B cell (primary cell): Measurements from ENCODE around the gene PRKACA. TPM values are rescaled to one million over a fixed set of nuclear protein-coding genes. Genes with fewer than 3 reads are reported as not detected.

Source experiments
- ATAC-seq: fragments of 200-7000 bp; cut with Tn5 transposase; one replicate; pipeline ENCODE4 v1.10.0; 2021; ENCODE audit warnings: low read depth, mild to moderate bottlenecking, moderate number of reproducible peaks, moderate library complexity
- CTCF ChIA-PET: fragments of 350-600 bp; sonication (Branson Sonifier 250); formaldehyde crosslinking; loops from one replicate; lab custom pipeline; 2021; ENCODE audit warnings: antibody characterized with exemption, inconsistent platforms; lab: Charles Lee
- POLR2A ChIA-PET: fragments of 350-600 bp; sonication (Branson Sonifier 250); formaldehyde crosslinking; loops from one replicate; lab custom pipeline; 2021; ENCODE audit warnings: antibody characterized with exemption; lab: Charles Lee
- DNase-seq: peaks from one replicate; pipeline ENCODE4 v3.0.0; 2013
- H2AFZ ChIP-seq: 2 replicates; pipeline ENCODE4 v1.6.1; 2012; ENCODE audit warnings: mild to moderate bottlenecking, low read depth, low read length; ENCODE audit not compliant: insufficient read depth, poor library complexity, severe bottlenecking
- H3K27ac ChIP-seq, 2 donors: 1 replicate in 1 of 2; 2 replicates in 1 of 2; pipeline ENCODE4 v1.5.1; 2012 to 2013; ENCODE audit warnings: low read length in 2 of 2, mild to moderate bottlenecking in 2 of 2, moderate library complexity in 1 of 2
- H3K27me3 ChIP-seq, 4 experiments: fragments of 200-600 bp in 1 of 4; sonication (generic) in 1 of 4; replicated peaks in 1 of 4; 1 replicate in 2 of 4; 2 replicates in 2 of 4; pipeline versions ENCODE4 v1.6.1 to v1.7.0; 2013 to 2016; ENCODE audit warnings: low read length in 3 of 4, mild to moderate bottlenecking in 2 of 4, mixed read lengths in 1 of 4, moderate library complexity in 1 of 4; ENCODE audit not compliant: insufficient read depth in 4 of 4, control insufficient read depth in 3 of 4; ENCODE audit errors: control extremely low read depth in 1 of 4
- H3K36me3 ChIP-seq, 2 experiments: replicated peaks in 1 of 2; 1 replicate in 1 of 2; 2 replicates in 1 of 2; pipeline versions ENCODE4 v1.6.1 to v1.7.1; 2013; ENCODE audit warnings: low read length in 1 of 2; ENCODE audit not compliant: insufficient read depth in 2 of 2, control insufficient read depth in 1 of 2; ENCODE audit errors: control extremely low read depth in 1 of 2, extremely low read depth in 1 of 2
- H3K4me1 ChIP-seq, 2 donors: fragments of 200-600 bp in 1 of 2; sonication (generic) in 1 of 2; 1 replicate in 1 of 2; 2 replicates in 1 of 2; pipeline versions ENCODE4 v1.5.1 to v1.6.1; 2013 to 2017; ENCODE audit warnings: low read length in 2 of 2; ENCODE audit not compliant: control insufficient read depth in 2 of 2, insufficient read depth in 2 of 2
- H3K4me2 ChIP-seq: replicated peaks from 2 replicates; pipeline ENCODE3; 2012; ENCODE audit warnings: mild to moderate bottlenecking, low read depth, low read length; ENCODE audit not compliant: poor library complexity, severe bottlenecking
- H3K4me3 ChIP-seq, 5 experiments: fragments of 200-600 bp in 1 of 5; sonication (generic) in 1 of 5; 1 replicate in 3 of 5; 2 replicates in 2 of 5; pipeline versions ENCODE4 v1.5.1 to v1.7.0; 2011 to 2016; ENCODE audit warnings: low read length in 4 of 5, mild to moderate bottlenecking in 4 of 5, low read depth in 2 of 5, control low read depth in 1 of 5, moderate library complexity in 1 of 5; ENCODE audit not compliant: insufficient read depth in 1 of 5; ENCODE audit errors: control extremely low read depth in 1 of 5, extremely low read depth in 1 of 5
- H3K79me2 ChIP-seq: fragments of 200-600 bp; sonication (generic); one replicate; pipeline ENCODE4 v1.6.0; 2016; ENCODE audit warnings: low read length; ENCODE audit not compliant: control insufficient read depth, insufficient read depth
- H3K9ac ChIP-seq: fragments of 200-600 bp; sonication (generic); 2 replicates; pipeline ENCODE4 v1.6.1; 2017; ENCODE audit warnings: mild to moderate bottlenecking, low read length, moderate library complexity
- H3K9me3 ChIP-seq, 3 donors: one replicate each; pipeline versions ENCODE4 v1.6.1 to v1.7.1; 2013; ENCODE audit warnings: low read length in 2 of 3; ENCODE audit not compliant: control insufficient read depth in 2 of 3, insufficient read depth in 1 of 3; ENCODE audit errors: control extremely low read depth in 1 of 3
- H4K20me1 ChIP-seq: 2 replicates; pipeline ENCODE4 v1.6.0; 2012; ENCODE audit warnings: mild to moderate bottlenecking, low read length; ENCODE audit not compliant: insufficient read depth, control insufficient read depth, poor library complexity, severe bottlenecking
- H3K27ac Mint-ChIP-seq: one replicate; pipeline ENCODE4 v1.8.0; 2021; ENCODE audit warnings: mixed read lengths
- H3K27me3 Mint-ChIP-seq: one replicate; pipeline ENCODE4 v1.8.0; 2021; ENCODE audit warnings: mixed read lengths
- H3K4me1 Mint-ChIP-seq: one replicate; pipeline ENCODE4 v1.8.0; 2021; ENCODE audit warnings: mixed read lengths
- H3K4me3 Mint-ChIP-seq: one replicate; pipeline ENCODE4 v1.8.0; 2021; ENCODE audit warnings: mixed read lengths
- H3K9me3 Mint-ChIP-seq: one replicate; pipeline ENCODE4 v1.8.0; 2022; ENCODE audit warnings: mixed read lengths; ENCODE audit not compliant: insufficient read depth
- EZH2 ChIP-seq: IDR thresholded peaks from 2 replicates; pipeline ENCODE4 v1.6.1; 2012; ENCODE audit warnings: borderline replicate concordance, low read depth, mild to moderate bottlenecking, moderate library complexity, low read length; ENCODE audit not compliant: insufficient read depth, poor library complexity, severe bottlenecking
- WGBS: methylation state at CpG from one replicate; pipeline ENCODE4 v1.1.5; 2013; ENCODE audit warnings: missing lambda C conversion rate; ENCODE audit not compliant: insufficient coverage; 5-methylcytosine and 5-hydroxymethylcytosine counted together
- intact Hi-C: fragments of 100-400 bp; cut with micrococcal nuclease; formaldehyde crosslinking; loops from one replicate; pipeline ENCODE4 v1.10.0; 2022
- polyA plus RNA-seq: library from polyadenylated mRNA; depleted of rRNA; stranded (reverse); fragments of >200 nt; gene quantifications from 2 replicates; pipeline ENCODE4 v1.2.3, GENCODE V29; 2012
- total RNA-seq, 2 donors: library from RNA; stranded (reverse); fragments of 120-200 nt in 1 of 2; gene quantifications; 1 replicate in 1 of 2; 2 replicates in 1 of 2; pipeline versions ENCODE4 v1.2.3 to v1.2.4, GENCODE V29; 2013 to 2022
- TF ChIP-seq, protein P1 (sequence below): fragments of 200-600 bp; IDR thresholded peaks from one replicate; pipeline ENCODE4 v1.8.0; 2022; ENCODE audit warnings: antibody characterized with exemption, mild to moderate bottlenecking

The PRKACA gene
- total and polyA plus RNA-seq, 2 donors (not counting 1 experiment from before 2014, with no cell fraction given): 36.8 to 43.0 TPM

GRCh38 chr19:14101003-14101545 is 16.5 kb downstream of the PRKACA start:
- no peak for ATAC-seq
- Histone ChIP-seq H3K27ac (no peak overlapping the region), H2AFZ (no peak overlapping the region), H3K9me3 (no peaks in the 10 kb centered on the region), H4K20me1 (no peaks in the 10 kb centered on the region), H3K4me1 (no peaks in the 10 kb centered on the region), H3K4me3 (no peak overlapping the region), H3K79me2 (peaks cover 2% of the 10 kb centered on the region), H3K4me2 (no peak overlapping the region), H3K36me3 (peaks cover 0 to 41% of the 10 kb centered on the region in 2 experiments), H3K9ac (no peak overlapping the region), H3K27me3 (no peaks in the 10 kb centered on the region)
- intact Hi-C loops: no loop called here
- ChIA-PET CTCF (no interaction called here), POLR2A (interaction anchor here (0.6 kb wide), 1 partner anchor 287 kb away, joined by 5 read pairs; no protein-coding TSS in a partner anchor)
- no peaks in the 10 kb centered on the region for H3K27me3 Mint-ChIP-seq
- H3K9me3 Mint-ChIP-seq: no peaks in the 10 kb centered on the region
- H3K4me1 Mint-ChIP-seq: no peaks in the 10 kb centered on the region
- no peak overlapping the region for H3K4me3 Mint-ChIP-seq
- WGBS: 96% methylated on average over 4 of the region's 6 CpGs
- TF ChIP-seq, protein P1, sequence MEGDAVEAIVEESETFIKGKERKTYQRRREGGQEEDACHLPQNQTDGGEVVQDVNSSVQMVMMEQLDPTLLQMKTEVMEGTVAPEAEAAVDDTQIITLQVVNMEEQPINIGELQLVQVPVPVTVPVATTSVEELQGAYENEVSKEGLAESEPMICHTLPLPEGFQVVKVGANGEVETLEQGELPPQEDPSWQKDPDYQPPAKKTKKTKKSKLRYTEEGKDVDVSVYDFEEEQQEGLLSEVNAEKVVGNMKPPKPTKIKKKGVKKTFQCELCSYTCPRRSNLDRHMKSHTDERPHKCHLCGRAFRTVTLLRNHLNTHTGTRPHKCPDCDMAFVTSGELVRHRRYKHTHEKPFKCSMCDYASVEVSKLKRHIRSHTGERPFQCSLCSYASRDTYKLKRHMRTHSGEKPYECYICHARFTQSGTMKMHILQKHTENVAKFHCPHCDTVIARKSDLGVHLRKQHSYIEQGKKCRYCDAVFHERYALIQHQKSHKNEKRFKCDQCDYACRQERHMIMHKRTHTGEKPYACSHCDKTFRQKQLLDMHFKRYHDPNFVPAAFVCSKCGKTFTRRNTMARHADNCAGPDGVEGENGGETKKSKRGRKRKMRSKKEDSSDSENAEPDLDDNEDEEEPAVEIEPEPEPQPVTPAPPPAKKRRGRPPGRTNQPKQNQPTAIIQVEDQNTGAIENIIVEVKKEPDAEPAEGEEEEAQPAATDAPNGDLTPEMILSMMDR: no peak
- no peak for TF ChIP-seq EZH2
- no peak overlapping the region for H3K27ac Mint-ChIP-seq
- no peak for DNase-seq

DNA sequence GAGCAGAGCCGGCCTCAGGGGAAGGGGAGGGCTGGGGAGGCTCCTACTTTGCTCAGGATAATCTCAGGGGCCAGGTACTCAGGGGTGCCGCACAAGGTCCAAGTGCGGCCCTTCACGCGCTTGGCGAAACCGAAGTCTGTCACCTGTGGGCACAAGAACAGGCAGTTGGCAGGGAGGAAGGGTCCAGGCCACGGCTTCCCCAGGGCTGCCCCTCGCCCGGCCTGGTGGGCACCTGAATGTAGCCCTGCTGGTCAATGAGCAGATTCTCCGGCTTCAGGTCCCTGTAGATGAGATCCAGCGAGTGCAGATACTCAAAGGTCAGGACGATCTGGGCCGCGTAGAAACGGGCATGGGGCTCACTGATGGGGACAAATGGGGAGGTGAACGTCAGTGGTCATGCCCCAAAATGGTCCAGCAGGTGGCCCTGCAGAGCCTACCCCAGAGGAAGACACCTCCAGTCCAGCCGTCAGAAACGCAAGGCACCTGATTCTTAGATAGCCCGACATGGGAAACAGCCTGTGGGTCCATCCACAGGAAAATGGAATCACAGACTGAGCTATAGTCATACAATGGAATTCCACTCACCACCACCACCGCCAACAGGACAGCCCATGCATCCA is 19.9 kb downstream of the PRKACA start:
- Histone ChIP-seq H3K4me3 (no peak overlapping the region), H3K27ac (no peak overlapping the region), H3K4me2 (no peak overlapping the region), H2AFZ (no peak overlapping the region), H3K4me1 (no peaks in the 10 kb centered on the region), H3K27me3 (no peaks in the 10 kb centered on the region), H3K9ac (no peak overlapping the region), H3K36me3 (peaks cover 0 to 31% of the 10 kb centered on the region in 2 experiments), H4K20me1 (no peaks in the 10 kb centered on the region), H3K79me2 (no peaks in the 10 kb centered on the region), H3K9me3 (peaks cover 2 to 9% (median 8%) of the 10 kb centered on the region in 3 donors)
- intact Hi-C loops: loop anchor here (10.0 kb wide), 1 partner anchor 823 kb away; no protein-coding TSS in a partner anchor
- 94% methylated on average over 21 of the region's 21 CpGs for WGBS
- Mint-ChIP-seq H3K9me3 (peaks cover 8% of the 10 kb centered on the region), H3K27ac (no peak overlapping the region), H3K4me3 (no peak overlapping the region), H3K27me3 (no peaks in the 10 kb centered on the region), H3K4me1 (peaks cover 2% of the 10 kb centered on the region)
- DNase-seq (no peak), ATAC-seq (no peak)
- ChIA-PET CTCF (no interaction called here), POLR2A (no interaction called here)
- TF ChIP-seq EZH2: no peak
- TF ChIP-seq, protein P1: no peak
